Lower leg skin (tissue), 4 donors: ENCODE measurements around the gene AQP1. TPM values are rescaled to one million over a fixed set of nuclear protein-coding genes. Genes with fewer than 3 reads are reported as not detected.
A peak's percentile ranks its signal among the peaks of the same experiment; 100 is the strongest.

Source experiments
- DNase-seq, 2 donors: peaks; one replicate each; pipeline ENCODE4 v3.0.0-alpha.2; 2019; ENCODE audit warnings: low spot score in 2 of 2
- H3K4me3 ChIP-seq: fragments of 200-600 bp; sonication (generic); 2 replicates; pipeline ENCODE4 v1.5.1; 2017; ENCODE audit warnings: mild to moderate bottlenecking, low read depth; ENCODE audit not compliant: poor library complexity, severe bottlenecking
- POLR2A ChIP-seq, 2 donors: fragments of 450-650 bp; IDR thresholded peaks; one replicate each; pipeline ENCODE4 v1.6.1; 2016 to 2017; ENCODE audit warnings: antibody characterized with exemption in 2 of 2, mild to moderate bottlenecking in 1 of 2, moderate library complexity in 1 of 2
- WGBS, 2 donors: methylation state at CpG; one replicate each; pipeline ENCODE4 v1.1.5; 2018; 5-methylcytosine and 5-hydroxymethylcytosine counted together
- intact Hi-C: fragments of 100-400 bp; cut with DNase I; formaldehyde crosslinking; loops from one replicate; pipeline ENCODE4 v1.15.0; 2023; ENCODE audit warnings: low total_unique reads
- total RNA-seq, 4 donors: library from RNA; depleted of rRNA; stranded (reverse); fragments of >200 nt; gene quantifications; one replicate each; pipeline ENCODE4 v1.1.0, GENCODE V29; 2016
- TF ChIP-seq, protein P1 (sequence below), 3 donors: fragments of 450-650 bp; IDR thresholded peaks; one replicate each; pipeline ENCODE4 v1.5.1; 2016; ENCODE audit warnings: antibody characterized with exemption in 3 of 3, mild to moderate bottlenecking in 3 of 3, moderate library complexity in 2 of 3

Gene AQP1
- total RNA-seq, 4 donors from 2014 or later: 50.7 to 247 (median 103) TPM

DNA sequence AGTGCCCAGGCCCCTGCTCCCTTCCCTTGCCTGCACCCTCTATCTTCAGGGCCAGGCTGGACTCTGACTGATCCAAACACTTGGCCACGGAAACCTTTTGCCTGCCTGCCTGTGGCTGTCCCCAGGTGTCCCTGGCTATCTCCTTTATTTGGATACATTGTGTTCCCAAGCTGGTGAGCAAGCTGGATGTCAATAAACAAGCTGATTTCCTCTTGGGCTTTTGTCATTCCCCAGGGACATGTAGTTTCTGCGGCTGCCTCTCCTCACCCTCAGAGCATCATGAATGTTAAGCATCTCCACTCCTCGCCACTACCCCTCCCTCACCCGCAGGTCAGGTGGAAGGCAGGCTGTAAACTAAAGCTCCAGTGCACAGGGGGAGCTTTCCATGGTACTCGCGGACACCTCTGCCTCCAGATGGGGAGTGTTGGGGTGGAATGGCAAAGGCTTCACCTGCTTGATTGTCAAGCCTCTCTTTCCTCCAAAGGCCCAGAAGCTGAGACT lies 59.0 kb downstream of the AQP1 start:
- TF ChIP-seq, protein P1, sequence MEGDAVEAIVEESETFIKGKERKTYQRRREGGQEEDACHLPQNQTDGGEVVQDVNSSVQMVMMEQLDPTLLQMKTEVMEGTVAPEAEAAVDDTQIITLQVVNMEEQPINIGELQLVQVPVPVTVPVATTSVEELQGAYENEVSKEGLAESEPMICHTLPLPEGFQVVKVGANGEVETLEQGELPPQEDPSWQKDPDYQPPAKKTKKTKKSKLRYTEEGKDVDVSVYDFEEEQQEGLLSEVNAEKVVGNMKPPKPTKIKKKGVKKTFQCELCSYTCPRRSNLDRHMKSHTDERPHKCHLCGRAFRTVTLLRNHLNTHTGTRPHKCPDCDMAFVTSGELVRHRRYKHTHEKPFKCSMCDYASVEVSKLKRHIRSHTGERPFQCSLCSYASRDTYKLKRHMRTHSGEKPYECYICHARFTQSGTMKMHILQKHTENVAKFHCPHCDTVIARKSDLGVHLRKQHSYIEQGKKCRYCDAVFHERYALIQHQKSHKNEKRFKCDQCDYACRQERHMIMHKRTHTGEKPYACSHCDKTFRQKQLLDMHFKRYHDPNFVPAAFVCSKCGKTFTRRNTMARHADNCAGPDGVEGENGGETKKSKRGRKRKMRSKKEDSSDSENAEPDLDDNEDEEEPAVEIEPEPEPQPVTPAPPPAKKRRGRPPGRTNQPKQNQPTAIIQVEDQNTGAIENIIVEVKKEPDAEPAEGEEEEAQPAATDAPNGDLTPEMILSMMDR (IDR thresholded peaks at IDR 0.05): no peak
- TF ChIP-seq POLR2A (IDR thresholded peaks at IDR 0.05): no peak
- peak; percentile 6 to 73 for DNase-seq
- intact Hi-C loops: no loop called here
- no peak overlapping the region for H3K4me3 ChIP-seq
- WGBS, 2 donors: 51 to 64% methylated on average over 6 of the region's 6 CpGs

DNA sequence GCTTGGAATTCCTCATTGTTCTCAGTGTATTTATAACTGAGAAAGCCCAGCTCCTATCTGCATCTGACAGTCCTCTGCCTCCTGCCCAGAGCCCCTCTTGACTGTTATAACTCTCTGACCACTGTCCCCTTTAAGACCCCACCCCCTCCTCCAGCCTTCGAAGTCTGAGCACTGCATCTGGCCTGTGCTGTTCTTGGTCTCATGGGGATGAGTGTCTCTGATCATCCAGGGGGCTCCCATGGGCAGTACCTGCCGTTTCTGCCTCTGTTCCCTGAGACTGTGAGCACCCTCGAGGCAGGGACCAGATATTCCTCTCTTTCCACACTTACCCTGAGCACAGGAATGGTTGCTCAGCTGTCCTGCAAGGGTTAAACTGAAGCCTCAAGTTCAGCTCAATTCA lies 59.8 kb downstream of the AQP1 start:
- DNase-seq: peak; percentile 5 to 50
- H3K4me3 ChIP-seq: no peak overlapping the region
- intact Hi-C loops: no loop called here
- 48 to 55% methylated on average over 3 of the region's 3 CpGs for WGBS, 2 donors
- no peak for TF ChIP-seq POLR2A (IDR thresholded peaks at IDR 0.05)
- TF ChIP-seq, protein P1 (IDR thresholded peaks at IDR 0.05): no peak

DNA sequence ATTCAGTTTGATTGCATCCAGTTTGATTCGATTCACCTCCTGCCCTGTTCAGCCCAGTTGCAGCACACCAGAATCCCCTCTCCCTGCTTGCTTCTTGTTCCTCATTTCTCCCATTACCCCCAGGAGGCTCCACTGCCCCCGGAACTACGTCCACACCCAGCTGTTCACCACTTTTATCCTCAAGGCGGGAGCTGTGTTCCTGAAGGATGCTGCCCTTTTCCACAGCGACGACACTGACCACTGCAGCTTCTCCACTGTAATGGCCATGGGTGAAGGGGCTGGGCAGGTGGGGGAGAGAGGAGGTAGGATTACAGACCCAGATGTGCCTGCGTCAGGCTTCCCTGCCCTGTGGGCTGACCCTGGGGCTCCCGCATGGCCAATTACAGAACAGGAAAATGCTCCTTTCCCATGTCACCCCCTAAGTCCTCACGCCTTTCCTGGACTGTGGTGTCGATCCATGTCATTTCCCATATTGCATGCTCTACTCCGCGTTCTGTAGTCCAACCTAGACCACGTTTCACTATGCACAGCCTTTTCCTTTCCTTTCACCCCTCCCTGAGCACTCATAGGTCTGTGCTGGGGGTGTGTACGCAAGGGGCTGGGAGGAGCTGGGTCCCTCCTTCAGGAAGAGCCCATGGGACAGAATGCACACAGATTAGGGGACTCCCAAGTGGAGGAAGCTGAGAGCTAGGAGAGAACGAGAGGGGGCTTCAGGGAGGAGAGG lies 60.3 kb downstream of the AQP1 start:
- WGBS, 2 donors: 44 to 56% methylated on average over 15 of the region's 15 CpGs
- intact Hi-C loops: no loop called here
- DNase-seq: peak; percentile 3 to 32
- H3K4me3 ChIP-seq: no peak overlapping the region
- TF ChIP-seq, protein P1 (IDR thresholded peaks at IDR 0.05): no peak
- TF ChIP-seq POLR2A (IDR thresholded peaks at IDR 0.05): no peak

DNA sequence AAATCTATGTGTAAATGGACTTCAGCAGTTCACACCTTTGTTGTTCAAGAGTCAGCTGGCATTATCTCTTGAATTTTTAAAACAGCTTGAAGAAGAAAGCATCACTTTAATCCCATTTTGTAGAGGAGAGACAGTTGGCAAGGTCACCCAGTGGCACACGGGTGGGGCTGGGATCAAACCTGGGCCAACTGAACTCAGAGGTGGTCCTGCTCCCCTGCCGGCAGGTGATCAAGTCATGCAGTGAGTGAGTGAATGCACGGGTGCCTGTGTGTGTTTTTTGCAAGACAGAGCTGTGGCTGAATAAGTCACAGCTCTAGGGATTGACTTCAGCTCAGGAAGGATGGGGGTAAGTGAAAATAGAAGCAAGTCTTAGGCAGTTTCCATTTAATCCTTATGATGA lies 61.6 kb downstream of the AQP1 start:
- DNase-seq: peak in 1 of 2 donors; percentile 53
- TF ChIP-seq POLR2A (IDR thresholded peaks at IDR 0.05): no peak
- TF ChIP-seq, protein P1 (IDR thresholded peaks at IDR 0.05): no peak
- 74 to 77% methylated on average over 3 of the region's 3 CpGs for WGBS, 2 donors
- intact Hi-C loops: no loop called here
- no peak overlapping the region for H3K4me3 ChIP-seq

DNA sequence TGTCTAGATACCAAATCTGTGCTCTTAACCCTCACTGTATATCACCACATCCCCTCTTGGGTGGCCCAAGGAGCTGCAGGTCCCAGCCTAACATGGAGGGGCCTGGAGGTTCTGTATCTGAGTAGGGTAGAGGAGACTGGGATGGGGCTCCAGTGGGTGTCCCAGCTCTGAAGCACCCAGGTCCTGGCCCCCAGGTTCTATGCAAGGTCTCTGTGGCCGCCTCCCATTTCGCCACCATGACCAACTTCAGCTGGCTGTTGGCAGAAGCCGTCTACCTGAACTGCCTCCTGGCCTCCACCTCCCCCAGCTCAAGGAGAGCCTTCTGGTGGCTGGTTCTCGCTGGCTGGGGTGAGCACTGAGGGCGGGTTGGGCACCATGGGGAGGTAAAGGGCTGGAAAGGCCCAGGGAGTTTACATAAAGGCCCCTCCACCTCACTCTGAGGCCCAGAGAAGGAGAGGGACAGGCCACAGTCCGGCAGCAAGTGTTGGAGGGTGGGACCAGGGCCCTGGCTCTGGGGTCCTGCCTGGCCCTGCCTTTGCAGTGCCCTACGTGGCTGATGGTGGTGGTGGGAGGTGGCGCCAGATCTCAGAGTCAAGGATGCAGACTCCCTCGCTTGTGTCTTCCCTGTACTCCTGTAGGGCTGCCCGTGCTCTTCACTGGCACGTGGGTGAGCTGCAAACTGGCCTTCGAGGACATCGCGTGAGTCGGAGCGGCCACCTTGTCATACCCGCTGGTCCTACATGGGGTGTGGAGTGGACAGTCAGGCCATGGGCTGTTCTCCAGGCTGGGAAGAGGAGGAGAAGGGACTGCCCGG lies 62.3 kb downstream of the AQP1 start:
- no peak overlapping the region for H3K4me3 ChIP-seq
- 93 to 94% methylated on average over 17 to 18 of the region's 18 CpGs for WGBS, 2 donors
- DNase-seq: peak in 1 of 2 donors; percentile 69
- TF ChIP-seq, protein P1 (IDR thresholded peaks at IDR 0.05): no peak
- no peak for TF ChIP-seq POLR2A (IDR thresholded peaks at IDR 0.05)
- intact Hi-C loops: no loop called here
